GM12878 (cell line): ENCODE results near the gene IL4. TPM values are rescaled to one million over a fixed set of nuclear protein-coding genes. Genes with fewer than 3 reads are reported as not detected.

Source experiments
- BHLHE40 ChIP-seq, 2 experiments: fragments of 450-650 bp in 1 of 2; IDR thresholded peaks; 2 replicates each; pipeline ENCODE4 v1.6.1; 2011 to 2017; ENCODE audit warnings: low read depth in 2 of 2, borderline replicate concordance in 1 of 2, improper control_type of control experiment in 1 of 2, low read length in 1 of 2, mild to moderate bottlenecking in 1 of 2
- GATAD2B ChIP-seq: fragments of 450-650 bp; conservative IDR thresholded peaks from 2 replicates; pipeline ENCODE4 v1.6.1; 2017; ENCODE audit warnings: low read depth, mild to moderate bottlenecking, moderate library complexity
- MLLT1 ChIP-seq: fragments of 450-650 bp; IDR thresholded peaks from 2 replicates; pipeline ENCODE4 v1.6.1; 2016; ENCODE audit warnings: mild to moderate bottlenecking
- RELA ChIP-seq: fragments of 450-650 bp; IDR thresholded peaks from 2 replicates; pipeline ENCODE4 v1.8.0; 2014; ENCODE audit warnings: borderline replicate concordance; ENCODE audit not compliant: partially characterized antibody
- RELB ChIP-seq: fragments of 450-650 bp; IDR thresholded peaks from 2 replicates; pipeline ENCODE4 v1.6.1; 2017; ENCODE audit warnings: low read depth, mild to moderate bottlenecking, moderate library complexity
- ZNF592 ChIP-seq: fragments of 450-650 bp; IDR thresholded peaks from 2 replicates; pipeline ENCODE4 v1.6.1; 2017; ENCODE audit warnings: mild to moderate bottlenecking, moderate library complexity
- polyA plus RNA-seq, 11 experiments: library from polyadenylated mRNA; depleted of rRNA in 4 of 11; unstranded in 6 of 11; stranded (reverse) in 5 of 11; fragments of >200 nt; fragmentation: Nextera tagmentation in 4 of 11; fragmentation: Illumina TruSeq in 1 of 11; extraction: Ambion mirVana in 4 of 11; extraction: Trizol in 1 of 11; gene quantifications; 1 replicate in 1 of 11; 2 replicates in 10 of 11; pipeline versions ENCODE4 v1.2.1 to v1.2.3, GENCODE V29; 2011 to 2016; ENCODE audit warnings: inconsistent platforms in 2 of 11, missing spikeins in 2 of 11, low read depth in 1 of 11
- total RNA-seq, 4 experiments: library from RNA; depleted of rRNA in 3 of 4; stranded (reverse); fragments of >200 nt in 3 of 4; fragmentation: Illumina TruSeq in 1 of 4; extraction: Trizol in 1 of 4; gene quantifications; 2 replicates each; pipeline versions ENCODE4 v1.2.1 to v1.2.3, GENCODE V29; 2013 to 2021

The IL4 gene
- total and polyA plus RNA-seq, 10 of the 15 experiments (the other 5 are each of a cell fraction or from before 2014, with no cell fraction given): 0.20 to 0.80 (median 0.50) TPM; not detected in 7

- TF ChIP-seq GATAD2B (peak; percentile 42; the same call in 1 of the 2 replicates), BHLHE40 (IDR thresholded peaks at IDR 0.05; ENCODE audit: borderline replicate concordance in 1 of 2, low read depth in 2 of 2, low read length in 1 of 2) (peak; percentile 70 to 87; a peak in 3 of 4 replicates), RELA (peak; percentile 80), MLLT1 (peak; percentile 89), ZNF592 (peak; percentile 14; the same call in 1 of the 2 replicates), RELB (peak; percentile 93)
Observed at GRCh38 chr5:132659598-132660493, 13.9 kb upstream of the IL4 start (continued).
